GM19193 (cell line): ENCODE data around the gene KIAA1217.

Source experiments
- POLR2A ChIP-seq: IDR thresholded peaks from 4 replicates; pipeline ENCODE4 v1.6.1; 2011; ENCODE audit not compliant: insufficient read depth, insufficient read length; ENCODE audit errors: extremely low read depth

KIAA1217 gene, protein sequence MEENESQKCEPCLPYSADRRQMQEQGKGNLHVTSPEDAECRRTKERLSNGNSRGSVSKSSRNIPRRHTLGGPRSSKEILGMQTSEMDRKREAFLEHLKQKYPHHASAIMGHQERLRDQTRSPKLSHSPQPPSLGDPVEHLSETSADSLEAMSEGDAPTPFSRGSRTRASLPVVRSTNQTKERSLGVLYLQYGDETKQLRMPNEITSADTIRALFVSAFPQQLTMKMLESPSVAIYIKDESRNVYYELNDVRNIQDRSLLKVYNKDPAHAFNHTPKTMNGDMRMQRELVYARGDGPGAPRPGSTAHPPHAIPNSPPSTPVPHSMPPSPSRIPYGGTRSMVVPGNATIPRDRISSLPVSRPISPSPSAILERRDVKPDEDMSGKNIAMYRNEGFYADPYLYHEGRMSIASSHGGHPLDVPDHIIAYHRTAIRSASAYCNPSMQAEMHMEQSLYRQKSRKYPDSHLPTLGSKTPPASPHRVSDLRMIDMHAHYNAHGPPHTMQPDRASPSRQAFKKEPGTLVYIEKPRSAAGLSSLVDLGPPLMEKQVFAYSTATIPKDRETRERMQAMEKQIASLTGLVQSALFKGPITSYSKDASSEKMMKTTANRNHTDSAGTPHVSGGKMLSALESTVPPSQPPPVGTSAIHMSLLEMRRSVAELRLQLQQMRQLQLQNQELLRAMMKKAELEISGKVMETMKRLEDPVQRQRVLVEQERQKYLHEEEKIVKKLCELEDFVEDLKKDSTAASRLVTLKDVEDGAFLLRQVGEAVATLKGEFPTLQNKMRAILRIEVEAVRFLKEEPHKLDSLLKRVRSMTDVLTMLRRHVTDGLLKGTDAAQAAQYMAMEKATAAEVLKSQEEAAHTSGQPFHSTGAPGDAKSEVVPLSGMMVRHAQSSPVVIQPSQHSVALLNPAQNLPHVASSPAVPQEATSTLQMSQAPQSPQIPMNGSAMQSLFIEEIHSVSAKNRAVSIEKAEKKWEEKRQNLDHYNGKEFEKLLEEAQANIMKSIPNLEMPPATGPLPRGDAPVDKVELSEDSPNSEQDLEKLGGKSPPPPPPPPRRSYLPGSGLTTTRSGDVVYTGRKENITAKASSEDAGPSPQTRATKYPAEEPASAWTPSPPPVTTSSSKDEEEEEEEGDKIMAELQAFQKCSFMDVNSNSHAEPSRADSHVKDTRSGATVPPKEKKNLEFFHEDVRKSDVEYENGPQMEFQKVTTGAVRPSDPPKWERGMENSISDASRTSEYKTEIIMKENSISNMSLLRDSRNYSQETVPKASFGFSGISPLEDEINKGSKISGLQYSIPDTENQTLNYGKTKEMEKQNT (N-terminal part only)

DNA sequence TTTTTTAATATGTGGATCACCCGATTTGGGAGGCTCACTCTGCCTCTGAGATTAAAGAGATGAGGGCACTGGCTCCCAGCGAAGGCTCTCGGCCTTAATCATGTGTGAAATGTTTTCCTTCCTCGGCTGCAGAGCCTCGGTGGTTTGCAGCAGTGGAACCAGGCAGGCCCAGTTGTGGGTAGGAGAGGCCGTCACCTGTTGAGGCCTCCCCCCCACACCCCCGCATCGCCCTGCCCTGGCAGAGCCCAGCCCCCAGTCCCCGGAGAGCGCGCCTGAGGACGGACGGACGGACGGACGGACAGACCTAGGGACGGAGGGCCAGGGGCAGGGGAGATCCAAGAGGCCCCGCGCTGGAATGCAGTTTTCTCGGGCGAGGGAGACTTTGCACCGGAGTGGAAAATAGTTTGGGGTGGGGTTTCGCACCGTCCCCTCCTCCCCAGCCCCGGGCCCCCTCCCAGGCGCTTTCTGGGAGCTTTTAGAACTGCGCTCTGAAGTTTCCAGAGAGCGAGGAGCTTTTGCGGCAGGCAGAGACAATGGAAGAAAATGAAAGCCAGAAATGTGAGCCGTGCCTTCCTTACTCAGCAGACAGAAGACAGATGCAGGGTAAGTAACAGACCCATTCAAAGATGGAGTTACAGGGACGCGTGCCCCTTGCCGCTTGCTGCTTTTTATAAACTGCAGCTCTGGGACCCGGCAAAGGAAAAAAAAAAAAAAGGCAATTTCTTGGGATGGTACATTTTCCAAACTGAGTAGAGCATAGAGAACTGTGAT lies at the start of gene KIAA1217:
KIAA1217 (plus strand) TSS at position 478 of the 771 bp plus-strand sequence; CDS start at position 534, 56 bp downstream.
- TF ChIP-seq POLR2A = no peak

DNA sequence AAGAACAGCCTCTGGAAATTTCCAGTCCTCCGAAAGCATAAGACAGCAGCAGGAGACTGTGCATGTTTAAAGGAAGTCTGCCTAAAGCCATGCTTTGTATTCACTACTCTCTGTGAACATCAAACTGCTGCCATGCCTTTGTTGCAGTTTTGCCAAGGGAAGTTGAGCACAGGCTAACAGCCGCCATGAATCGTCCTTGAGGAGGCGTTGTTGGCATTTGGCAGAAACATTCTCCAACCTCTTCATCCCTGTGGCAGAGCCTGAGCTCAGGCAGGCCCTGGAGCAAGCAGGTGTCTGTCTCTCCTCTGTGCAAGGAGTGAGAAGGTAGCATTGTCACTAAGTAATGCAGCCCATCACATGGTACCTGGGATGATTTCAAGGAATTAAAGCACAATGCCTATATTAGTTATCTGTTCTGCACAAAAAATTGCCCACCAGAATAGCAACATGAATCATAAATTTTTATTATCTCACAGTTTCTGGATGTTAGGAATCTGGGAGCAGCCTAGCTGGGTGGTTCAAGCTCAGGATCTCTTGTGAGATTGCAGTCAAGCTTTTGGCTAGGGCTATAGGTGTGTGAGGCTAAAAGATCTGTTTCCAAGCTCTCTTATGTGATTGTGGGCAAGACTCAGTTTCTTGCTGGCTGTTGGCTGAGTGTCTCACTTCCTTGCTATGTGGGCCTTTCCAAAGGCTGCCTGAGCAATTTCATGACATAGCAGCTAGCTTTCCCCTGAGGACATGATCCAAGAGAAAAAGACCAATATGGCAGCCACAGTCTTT lies 46.5 kb upstream of the KIAA1217 start:
- TF ChIP-seq POLR2A = no peak

DNA sequence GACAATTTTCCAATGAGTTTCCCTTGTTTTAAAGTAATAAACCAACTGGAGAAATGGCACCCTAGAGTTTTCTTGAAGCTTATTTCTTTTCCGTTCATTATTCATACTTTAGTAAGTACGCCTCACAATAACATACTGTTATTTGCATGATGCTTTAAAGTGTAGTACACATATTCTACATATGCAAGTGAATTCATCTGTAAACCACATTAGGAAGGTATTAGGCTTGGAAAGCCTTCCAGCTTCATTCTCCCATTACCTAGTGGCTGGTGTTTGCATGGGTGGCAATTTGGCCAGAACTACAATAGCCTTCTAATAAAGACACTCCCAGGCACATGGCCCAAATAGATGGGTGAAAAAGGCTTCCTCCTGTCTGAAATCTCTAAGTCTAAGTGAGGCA lies 45.5 kb upstream of the KIAA1217 start:
- TF ChIP-seq POLR2A = no peak

DNA sequence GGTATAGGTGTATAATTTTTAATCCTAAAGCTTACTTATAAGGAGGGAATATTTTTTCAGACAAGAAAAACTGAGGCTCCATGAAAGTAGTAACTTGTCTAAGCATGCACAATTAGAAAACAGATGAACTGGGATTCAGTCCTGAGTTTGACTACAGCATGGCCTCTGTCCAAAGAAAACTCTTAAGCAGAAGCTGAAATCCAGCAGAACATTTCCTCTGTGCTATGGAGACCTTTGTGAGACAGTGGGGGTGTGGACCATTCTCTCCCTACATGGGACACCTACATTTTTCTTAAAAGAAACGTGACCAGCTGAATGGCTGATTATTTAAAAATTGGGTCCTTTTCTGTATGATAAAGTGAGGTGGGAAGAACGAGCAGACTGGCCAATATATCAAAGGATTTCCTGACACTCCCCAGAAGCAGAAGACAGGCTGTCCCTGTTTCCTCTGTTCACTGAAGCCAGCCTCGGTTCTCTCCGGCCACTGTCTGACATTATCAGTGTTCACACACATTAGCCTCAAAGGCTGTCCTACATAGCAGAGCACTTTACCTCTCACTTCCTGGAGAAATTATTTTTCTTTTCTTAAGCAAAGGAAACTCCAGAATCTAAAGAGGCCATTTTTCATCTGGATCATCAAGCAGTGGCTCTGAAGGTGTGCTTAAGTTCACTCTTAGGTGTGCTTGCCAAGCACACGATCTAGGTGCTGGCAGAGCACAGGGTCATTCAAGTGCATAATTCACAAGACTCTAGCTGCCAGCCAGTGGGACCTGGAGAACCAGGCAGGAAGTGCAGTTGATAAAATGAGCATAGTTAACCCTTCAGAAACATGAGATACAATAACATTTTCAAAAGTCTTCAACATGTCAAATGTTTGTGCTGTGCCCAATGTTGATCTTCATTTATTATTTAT lies 40.4 kb upstream of the KIAA1217 start:
- TF ChIP-seq POLR2A = no peak

DNA sequence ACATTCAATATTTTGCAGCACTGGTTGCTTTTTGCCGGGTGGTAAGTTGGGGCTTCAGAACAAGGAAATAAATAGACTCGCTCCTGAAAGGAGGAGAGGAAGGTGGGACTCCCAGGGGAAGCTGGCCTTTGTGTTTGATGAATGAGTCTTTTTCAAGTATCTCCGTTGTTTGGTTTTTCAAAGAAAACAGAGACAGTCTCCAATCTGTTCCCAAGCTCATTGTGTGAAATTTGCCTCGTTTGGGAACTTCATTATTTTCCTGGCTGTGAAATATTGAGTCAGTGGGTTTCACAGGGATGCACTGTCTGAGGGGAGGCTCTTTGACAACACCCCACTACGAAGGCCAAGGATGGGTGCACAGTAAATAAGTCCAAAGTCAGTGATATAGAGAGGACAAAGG lies 38.7 kb upstream of the KIAA1217 start:
- no peak for TF ChIP-seq POLR2A

DNA sequence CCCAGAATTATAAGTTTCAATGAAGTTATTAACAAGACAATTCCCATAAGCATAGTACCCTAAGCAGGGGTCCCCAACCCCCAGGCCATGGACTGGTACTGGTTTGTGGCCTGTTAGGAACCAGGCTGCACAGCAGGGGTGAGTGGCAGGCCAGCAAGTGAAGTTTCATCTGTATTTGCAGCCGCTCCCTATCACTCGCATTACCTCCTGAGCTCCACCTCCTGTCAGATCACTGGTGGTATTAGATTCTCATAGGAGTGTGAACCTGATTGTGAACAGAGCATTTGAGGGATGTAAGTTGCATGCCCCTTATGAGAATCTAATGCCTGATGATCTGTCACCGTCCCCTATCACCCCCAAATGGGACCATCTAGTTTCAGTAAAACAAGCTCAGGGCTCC lies 36.0 kb upstream of the KIAA1217 start:
- no peak for TF ChIP-seq POLR2A

DNA sequence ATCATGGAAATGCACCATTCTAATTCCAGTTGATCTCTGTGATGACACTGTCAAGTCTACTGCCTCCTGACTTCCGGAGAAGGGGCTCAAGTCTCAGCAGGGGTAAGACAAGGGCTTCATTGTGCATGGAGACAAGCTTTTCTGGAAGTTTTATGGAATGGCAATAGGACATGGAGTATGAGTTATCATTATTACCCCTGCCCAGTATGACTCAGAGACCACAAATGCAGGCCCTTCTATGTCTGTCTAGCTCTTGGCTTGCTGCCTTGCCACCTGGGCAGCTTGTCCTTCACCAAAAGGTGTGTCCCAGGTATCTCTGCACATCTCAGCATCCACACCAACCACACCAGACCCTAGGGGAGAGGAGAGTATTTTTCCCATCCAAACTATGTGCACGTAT lies 34.9 kb upstream of the KIAA1217 start:
- no peak for TF ChIP-seq POLR2A

DNA sequence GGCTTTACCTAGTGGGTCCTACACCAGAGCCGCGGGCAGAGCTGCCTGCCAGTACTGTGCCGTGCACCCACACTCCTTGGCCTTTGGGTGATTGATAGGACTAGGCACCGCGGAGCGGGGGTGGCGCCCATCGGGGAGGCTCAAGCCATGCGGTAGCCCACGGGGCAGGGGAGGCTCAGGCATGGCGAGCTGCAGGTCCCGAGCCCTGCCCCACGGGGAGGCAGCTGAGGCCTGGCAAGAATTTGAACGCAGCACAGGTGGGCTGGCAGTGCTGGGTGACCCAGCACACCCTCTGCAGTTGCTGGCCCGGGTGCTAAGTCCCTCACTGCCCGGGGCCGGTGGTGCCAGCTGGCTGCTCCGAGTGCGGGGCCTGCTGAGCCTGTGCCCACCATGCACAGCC lies 32.3 kb upstream of the KIAA1217 start:
- TF ChIP-seq POLR2A = no peak

DNA sequence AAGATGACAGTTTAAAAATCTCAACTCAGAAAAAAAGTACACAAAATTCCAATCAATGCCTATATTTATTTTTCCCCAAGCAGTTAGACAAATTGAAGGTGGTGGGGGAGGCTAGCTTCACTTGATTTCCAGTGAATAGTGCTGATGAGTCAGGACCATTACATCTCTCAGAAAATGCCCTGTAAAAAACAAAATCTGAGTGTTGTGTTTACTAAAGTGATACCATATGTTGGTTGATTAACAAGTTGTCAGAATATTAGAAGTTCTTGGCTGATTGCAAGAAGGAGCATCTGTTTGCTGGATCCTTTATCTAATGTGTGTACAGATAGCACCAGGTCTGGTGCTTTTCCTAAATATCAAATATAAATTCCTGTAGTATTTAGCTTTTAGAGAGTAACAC lies 31.3 kb upstream of the KIAA1217 start:
- no peak for TF ChIP-seq POLR2A

DNA sequence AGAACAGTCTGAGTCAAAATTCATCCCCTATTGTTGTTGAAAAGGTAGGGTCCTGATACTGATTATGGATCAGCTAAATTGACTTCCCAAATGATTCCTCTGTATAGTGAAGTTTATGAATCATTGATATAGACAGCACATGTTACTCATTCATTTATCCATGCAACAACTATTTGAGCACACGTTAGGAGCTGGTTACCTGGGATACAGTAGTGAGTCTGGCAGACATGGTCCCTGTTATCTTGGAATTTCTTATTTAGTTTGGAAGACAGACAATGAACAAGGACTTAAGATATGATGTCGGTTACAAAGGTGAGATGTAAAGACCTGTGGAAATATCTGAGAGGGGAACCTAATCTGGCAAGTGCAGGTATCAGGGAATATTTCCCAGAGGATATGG lies 28.0 kb upstream of the KIAA1217 start:
- no peak for TF ChIP-seq POLR2A

DNA sequence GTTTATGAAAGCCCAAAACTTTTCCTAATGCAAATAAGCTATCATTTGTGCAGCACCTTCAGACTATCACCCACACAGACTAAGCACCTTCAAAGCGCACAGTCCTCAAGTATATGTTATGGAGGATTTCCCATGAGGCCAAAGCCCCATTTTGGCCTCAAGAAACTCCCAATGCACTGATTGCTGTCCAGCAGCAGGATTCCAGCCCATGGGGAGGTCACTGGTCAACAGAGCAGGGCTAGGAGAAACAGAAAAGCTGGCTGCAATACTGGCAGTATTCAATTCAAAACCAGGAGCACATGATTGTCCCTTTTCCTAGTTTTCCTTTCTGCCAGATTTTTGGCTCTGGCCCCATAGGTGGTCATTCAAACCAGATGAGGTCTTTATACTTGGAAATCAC lies 24.5 kb upstream of the KIAA1217 start:
- no peak for TF ChIP-seq POLR2A

DNA sequence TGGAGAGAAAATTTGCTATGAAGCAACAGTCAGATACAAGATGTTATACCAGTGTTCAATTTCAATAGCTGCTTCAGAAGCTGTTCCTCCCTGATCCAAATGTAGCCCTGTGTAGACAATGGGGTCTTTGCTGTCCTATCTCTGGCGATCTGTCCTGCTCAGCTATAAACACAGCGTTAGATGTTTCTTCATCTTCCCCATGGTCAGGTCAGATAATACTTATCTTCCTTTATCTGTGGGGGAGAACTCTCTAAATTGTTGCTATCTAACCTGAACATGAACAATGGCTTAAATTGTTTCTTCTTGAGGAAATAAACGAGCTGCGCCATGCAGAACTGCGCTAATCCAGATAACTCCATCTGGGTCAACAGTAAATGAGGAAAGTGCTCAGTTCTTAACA lies 15.6 kb upstream of the KIAA1217 start:
- TF ChIP-seq POLR2A = no peak

DNA sequence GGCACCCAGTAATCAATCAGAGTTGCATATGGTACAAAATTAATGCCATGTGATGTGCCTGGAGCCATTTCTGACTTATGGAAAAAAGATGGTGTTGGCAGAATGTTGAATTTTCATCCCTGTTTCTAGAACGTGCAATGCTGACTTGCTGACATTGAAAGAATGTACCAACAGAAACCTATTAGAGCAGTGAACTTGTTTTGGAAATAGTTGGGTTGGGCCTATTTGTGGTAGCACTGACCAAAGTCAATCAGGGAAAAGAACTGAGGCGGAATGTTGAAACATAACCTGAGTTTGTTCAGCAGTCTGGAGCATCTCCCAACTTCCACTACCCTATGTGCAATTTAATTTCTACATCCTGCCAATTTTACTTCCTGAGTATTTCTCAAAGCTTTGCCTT lies 11.7 kb upstream of the KIAA1217 start:
- TF ChIP-seq POLR2A = no peak

DNA sequence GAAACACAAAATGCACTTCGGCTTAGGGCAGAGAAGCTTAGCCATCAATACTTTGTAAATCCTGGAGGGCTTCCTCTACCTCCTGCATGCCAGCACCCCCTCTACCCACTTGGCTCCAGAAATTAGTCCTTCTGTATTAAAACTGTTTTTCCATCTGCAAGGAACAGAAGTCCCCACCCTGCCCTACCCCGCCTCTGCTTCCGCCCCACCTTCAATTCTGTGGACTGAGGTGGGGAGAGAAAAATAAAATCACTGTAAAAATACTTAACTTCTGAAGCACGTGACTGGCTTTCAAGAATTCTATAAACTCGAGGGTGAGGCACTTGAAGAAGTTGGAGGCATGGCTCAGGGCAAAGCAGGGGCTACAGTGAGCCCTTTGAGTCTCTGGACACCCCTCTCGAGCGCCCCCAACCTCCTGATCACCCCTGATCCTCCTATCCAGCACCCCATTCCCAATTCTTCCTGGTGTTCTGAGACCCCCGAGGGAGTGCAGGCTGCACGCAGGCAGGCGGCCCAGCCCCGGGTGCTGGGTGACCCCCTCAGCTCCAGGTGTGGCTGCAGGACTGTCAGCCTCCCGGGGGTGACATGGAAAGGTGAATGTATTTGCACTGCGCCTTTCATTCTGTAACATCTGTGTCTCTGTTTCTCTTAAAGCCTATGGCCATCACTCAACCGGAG lies 7.3 kb upstream of the KIAA1217 start:
- TF ChIP-seq POLR2A = no peak
